Gastroesophageal sphincter (tissue), 4 donors: ENCODE measurements around the gene CENPO. TPM values are rescaled to one million over a fixed set of nuclear protein-coding genes. Genes with fewer than 3 reads are reported as not detected.

Experiments used
- ATAC-seq: fragments of 150-250 bp; one replicate; pipeline ENCODE4 v1.9.1; 2016; ENCODE audit warnings: mild to moderate bottlenecking, moderate library complexity
- H3K27ac ChIP-seq, 4 donors: fragments of 200-600 bp; sonication (generic) in 3 of 4; 1 replicate in 3 of 4; 2 replicates in 1 of 4; pipeline ENCODE4 v1.5.1; 2016 to 2019
- H3K27me3 ChIP-seq: fragments of 200-600 bp; sonication (generic); one replicate; pipeline ENCODE4 v1.5.1; 2019
- H3K36me3 ChIP-seq, 2 donors: fragments of 200-600 bp; sonication (generic); one replicate each; pipeline ENCODE4 v1.5.1; 2019; ENCODE audit warnings: control low read depth in 1 of 2
- H3K4me1 ChIP-seq, 3 donors: fragments of 200-600 bp; sonication (generic); 1 replicate in 2 of 3; 2 replicates in 1 of 3; pipeline ENCODE4 v1.5.1; 2016 to 2019; ENCODE audit warnings: control low read depth in 2 of 3
- H3K4me3 ChIP-seq, 2 donors: fragments of 200-600 bp; sonication (generic); one replicate each; pipeline ENCODE4 v1.5.1; 2019; ENCODE audit warnings: mild to moderate bottlenecking in 1 of 2, moderate library complexity in 1 of 2
- H3K9me3 ChIP-seq, 3 donors: fragments of 200-600 bp; sonication (generic); one replicate each; pipeline ENCODE4 v1.5.1; 2017 to 2019; ENCODE audit warnings: control low read depth in 2 of 3
- EP300 ChIP-seq: sonication (generic); formaldehyde crosslinking; IDR thresholded peaks from one replicate; pipeline ENCODE4 v1.6.1; 2017; ENCODE audit warnings: antibody characterized with exemption, mild to moderate bottlenecking
- POLR2A ChIP-seq, 2 donors: fragments of 450-650 bp; IDR thresholded peaks; one replicate each; pipeline ENCODE4 v1.6.1; 2017; ENCODE audit warnings: antibody characterized with exemption in 2 of 2, mild to moderate bottlenecking in 2 of 2, moderate library complexity in 1 of 2
- POLR2AphosphoS5 ChIP-seq: sonication (generic); formaldehyde crosslinking; IDR thresholded peaks from one replicate; pipeline ENCODE4 v1.6.1; 2017; ENCODE audit warnings: antibody characterized with exemption
- WGBS, 2 donors: methylation state at CpG; one replicate each; pipeline ENCODE4 v1.1.5; 2018; ENCODE audit warnings: low coverage in 1 of 2; 5-methylcytosine and 5-hydroxymethylcytosine counted together
- total RNA-seq, 4 donors: library from RNA; depleted of rRNA; stranded (reverse); fragments of >200 nt; gene quantifications; one replicate each; pipeline ENCODE4 v1.1.0, GENCODE V29; 2016
- TF ChIP-seq, protein P1 (sequence below), 4 experiments: fragments of 200-600 bp in 2 of 4; fragments of 450-650 bp in 2 of 4; sonication (generic) in 1 of 4; IDR thresholded peaks; one replicate each; pipeline ENCODE4 v1.5.1; 2017 to 2019; ENCODE audit warnings: antibody characterized with exemption in 4 of 4, mild to moderate bottlenecking in 2 of 4, moderate library complexity in 2 of 4

CENPO gene
- total RNA-seq, 4 donors from 2014 or later = 0.31 to 3.8 (median 2.8) TPM

DNA sequence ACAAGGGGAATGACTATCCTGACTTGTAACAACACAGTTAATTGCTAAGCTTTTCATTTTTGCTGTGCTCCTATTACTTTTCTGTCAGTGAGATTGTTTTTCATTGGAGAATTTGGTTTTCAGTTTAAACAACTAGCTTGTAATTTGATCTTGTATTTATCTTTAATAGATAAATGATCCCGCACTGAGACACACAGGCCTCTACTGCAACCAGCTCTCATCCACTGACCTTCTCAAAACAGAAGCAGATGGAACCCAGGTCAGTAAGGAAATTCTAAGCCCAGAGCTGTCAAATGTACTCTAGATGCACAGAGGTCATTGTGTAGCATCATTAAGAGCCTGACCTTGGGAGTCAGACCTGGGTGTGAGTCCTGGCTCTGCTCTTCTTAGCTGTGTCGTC lies 30.7 kb upstream of the CENPO start:
- H3K4me1 ChIP-seq = no peaks in the 10 kb centered on the region
- TF ChIP-seq POLR2AphosphoS5 (no peak), EP300 (no peak), POLR2A (IDR thresholded peaks at IDR 0.05) (no peak)
- TF ChIP-seq, protein P1, sequence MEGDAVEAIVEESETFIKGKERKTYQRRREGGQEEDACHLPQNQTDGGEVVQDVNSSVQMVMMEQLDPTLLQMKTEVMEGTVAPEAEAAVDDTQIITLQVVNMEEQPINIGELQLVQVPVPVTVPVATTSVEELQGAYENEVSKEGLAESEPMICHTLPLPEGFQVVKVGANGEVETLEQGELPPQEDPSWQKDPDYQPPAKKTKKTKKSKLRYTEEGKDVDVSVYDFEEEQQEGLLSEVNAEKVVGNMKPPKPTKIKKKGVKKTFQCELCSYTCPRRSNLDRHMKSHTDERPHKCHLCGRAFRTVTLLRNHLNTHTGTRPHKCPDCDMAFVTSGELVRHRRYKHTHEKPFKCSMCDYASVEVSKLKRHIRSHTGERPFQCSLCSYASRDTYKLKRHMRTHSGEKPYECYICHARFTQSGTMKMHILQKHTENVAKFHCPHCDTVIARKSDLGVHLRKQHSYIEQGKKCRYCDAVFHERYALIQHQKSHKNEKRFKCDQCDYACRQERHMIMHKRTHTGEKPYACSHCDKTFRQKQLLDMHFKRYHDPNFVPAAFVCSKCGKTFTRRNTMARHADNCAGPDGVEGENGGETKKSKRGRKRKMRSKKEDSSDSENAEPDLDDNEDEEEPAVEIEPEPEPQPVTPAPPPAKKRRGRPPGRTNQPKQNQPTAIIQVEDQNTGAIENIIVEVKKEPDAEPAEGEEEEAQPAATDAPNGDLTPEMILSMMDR (IDR thresholded peaks at IDR 0.05) = no peak

DNA sequence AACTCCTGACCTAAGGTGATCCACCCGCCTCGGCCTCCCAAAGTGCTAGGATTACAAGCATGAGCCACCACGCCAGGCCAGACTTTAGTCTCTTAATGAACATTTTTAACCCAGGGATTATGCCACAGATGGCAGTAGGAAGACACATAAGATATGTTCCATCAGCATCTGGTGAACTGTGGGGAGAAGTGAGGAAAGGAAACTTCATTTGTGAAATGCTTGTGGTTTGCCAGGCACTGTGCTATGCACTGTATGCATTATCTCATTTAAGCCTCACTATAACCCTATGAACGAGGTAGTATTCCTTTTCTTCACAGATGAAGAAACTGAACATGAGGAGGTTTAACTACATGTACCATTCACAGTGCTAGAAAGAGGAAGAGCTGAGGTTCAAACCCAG lies 29.4 kb upstream of the CENPO start:
- Histone ChIP-seq H3K9me3 (no peaks in the 10 kb centered on the region), H3K4me3 (no peak overlapping the region), H3K27me3 (no peaks in the 10 kb centered on the region), H3K27ac (no peak overlapping the region), H3K36me3 (peaks cover 3 to 92% of the 10 kb centered on the region in 2 donors), H3K4me1 (no peaks in the 10 kb centered on the region)
- WGBS, 2 donors = 83 to 93% methylated on average over 1 to 2 of the region's 4 CpGs
- no peak for ATAC-seq
- TF ChIP-seq EP300 (no peak), POLR2AphosphoS5 (no peak), POLR2A (IDR thresholded peaks at IDR 0.05) (no peak)
- TF ChIP-seq, protein P1 (IDR thresholded peaks at IDR 0.05) = no peak

More for the DNA sequence above, 30.7 kb upstream of the CENPO start:
- H3K9me3 ChIP-seq = no peaks in the 10 kb centered on the region
- peaks cover 3 to 93% of the 10 kb centered on the region in 2 donors for H3K36me3 ChIP-seq
- no peak overlapping the region for H3K4me3 ChIP-seq
- no peaks in the 10 kb centered on the region for H3K27me3 ChIP-seq
- no peak overlapping the region for H3K27ac ChIP-seq
- 20 to 60% methylated on average over 1 of the region's 2 CpGs for WGBS, 2 donors
- no peak for ATAC-seq

DNA sequence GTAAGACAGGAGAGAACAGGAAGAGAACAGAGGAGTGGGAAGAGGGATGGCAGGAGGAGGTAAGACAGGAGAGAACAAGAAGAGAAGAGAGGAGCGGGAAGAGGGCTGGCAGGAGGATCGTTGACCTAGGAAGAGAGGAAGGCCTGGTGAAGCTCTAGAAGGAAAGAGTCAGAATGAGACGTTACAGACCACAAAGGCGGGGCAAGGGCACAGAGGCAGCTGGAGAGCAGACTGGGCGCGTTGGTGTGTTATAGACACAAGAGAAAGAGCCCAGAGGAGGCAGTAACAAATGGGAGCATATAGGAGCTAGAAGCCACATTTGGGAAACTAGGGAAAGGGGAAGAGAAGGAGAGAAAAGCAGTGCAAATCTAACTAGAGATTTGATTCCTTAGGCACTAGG lies 26.6 kb upstream of the CENPO start:
- H3K27ac ChIP-seq = no peak overlapping the region
- H3K27me3 ChIP-seq = no peaks in the 10 kb centered on the region
- H3K36me3 ChIP-seq = peaks cover 3 to 91% of the 10 kb centered on the region in 2 donors
- H3K9me3 ChIP-seq = no peaks in the 10 kb centered on the region
- TF ChIP-seq EP300 (no peak), POLR2AphosphoS5 (no peak), POLR2A (IDR thresholded peaks at IDR 0.05) (no peak)
- TF ChIP-seq, protein P1 (IDR thresholded peaks at IDR 0.05) = no peak
- no peaks in the 10 kb centered on the region for H3K4me1 ChIP-seq
- WGBS, 2 donors = 51 to 88% methylated on average over 5 to 6 of the region's 6 CpGs
- no peak for ATAC-seq
- no peak overlapping the region for H3K4me3 ChIP-seq

DNA sequence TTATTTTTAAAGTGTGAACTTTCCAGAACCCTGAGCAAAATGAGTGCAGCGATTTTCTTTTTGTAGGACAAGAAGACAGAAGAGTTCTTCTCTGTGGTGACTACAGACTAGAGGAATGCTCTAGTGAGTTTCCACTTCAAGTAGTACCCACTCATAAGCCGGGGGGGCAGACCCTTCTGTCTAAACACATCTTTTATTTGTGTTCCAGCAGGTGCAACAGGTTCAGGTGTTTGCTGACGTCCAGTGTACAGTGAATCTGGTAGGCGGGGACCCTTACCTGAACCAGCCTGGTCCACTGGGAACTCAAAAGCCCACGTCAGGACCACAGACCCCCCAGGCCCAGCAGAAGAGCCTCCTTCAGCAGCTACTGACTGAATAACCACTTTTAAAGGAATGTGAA lies 25.2 kb upstream of the CENPO start:
- H3K4me1 ChIP-seq = no peaks in the 10 kb centered on the region
- H3K4me3 ChIP-seq = no peak overlapping the region
- H3K27me3 ChIP-seq = no peaks in the 10 kb centered on the region
- ATAC-seq = no peak
- no peak overlapping the region for H3K27ac ChIP-seq
- peaks cover 0 to 77% of the 10 kb centered on the region in 2 donors for H3K36me3 ChIP-seq
- H3K9me3 ChIP-seq = no peaks in the 10 kb centered on the region
- 87 to 100% methylated on average over 2 to 4 of the region's 5 CpGs for WGBS, 2 donors
- TF ChIP-seq EP300 = no peak
- no peak for TF ChIP-seq POLR2A (IDR thresholded peaks at IDR 0.05)
- TF ChIP-seq, protein P1 (IDR thresholded peaks at IDR 0.05) = no peak
- no peak for TF ChIP-seq POLR2AphosphoS5

DNA sequence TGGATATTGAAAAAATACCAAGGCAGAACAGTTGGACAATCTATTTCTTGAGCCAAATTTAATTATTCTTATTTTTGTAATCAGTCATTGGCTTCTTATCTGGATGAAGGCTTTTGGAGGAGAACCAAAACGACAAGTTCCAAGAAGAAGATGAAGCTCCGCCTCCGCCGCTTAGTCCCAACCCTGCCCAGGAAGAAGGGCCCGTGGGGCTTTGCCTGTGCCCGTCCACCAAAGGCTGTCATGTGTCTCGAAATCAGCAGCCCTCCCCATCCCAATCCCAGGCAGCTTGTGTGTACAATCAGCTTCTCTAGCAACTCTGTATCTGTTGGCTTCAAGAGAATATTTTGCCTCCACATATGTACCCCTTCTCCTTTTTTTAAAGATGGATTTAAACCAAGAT lies 24.6 kb upstream of the CENPO start:
- Histone ChIP-seq H3K4me1 (no peaks in the 10 kb centered on the region), H3K36me3 (peaks cover 0 to 73% of the 10 kb centered on the region in 2 donors), H3K9me3 (no peaks in the 10 kb centered on the region), H3K27ac (no peak overlapping the region), H3K27me3 (no peaks in the 10 kb centered on the region), H3K4me3 (no peak overlapping the region)
- peak; percentile 68 for ATAC-seq
- TF ChIP-seq POLR2A (IDR thresholded peaks at IDR 0.05) = no peak
- TF ChIP-seq POLR2AphosphoS5 = no peak
- TF ChIP-seq, protein P1 (IDR thresholded peaks at IDR 0.05) = no peak
- TF ChIP-seq EP300 = no peak
- WGBS, 2 donors = 72 to 80% methylated on average over 3 to 6 of the region's 7 CpGs
